Stimulated activated CD8-positive, alpha-beta memory T cell treated with anti-CD3 and anti-CD28 coated beads, Interleukin-2, amount 100 ng/mL, for 1 hour (primary cell): Measurements from ENCODE around the gene MUSTN1.

Source experiments
- DNase-seq, 2 donors: peaks; one replicate each; pipeline ENCODE4 v3.0.0-alpha.2; 2020; ENCODE audit warnings: low read depth in 2 of 2

MUSTN1 gene

GRCh38 chr3:52805270-52806039 is 29.4 kb downstream of the MUSTN1 start:
- no peak for DNase-seq

- no peak for DNase-seq
Observed at GRCh38 chr3:52801839-52802238, 33.0 kb downstream of the MUSTN1 start.

DNA sequence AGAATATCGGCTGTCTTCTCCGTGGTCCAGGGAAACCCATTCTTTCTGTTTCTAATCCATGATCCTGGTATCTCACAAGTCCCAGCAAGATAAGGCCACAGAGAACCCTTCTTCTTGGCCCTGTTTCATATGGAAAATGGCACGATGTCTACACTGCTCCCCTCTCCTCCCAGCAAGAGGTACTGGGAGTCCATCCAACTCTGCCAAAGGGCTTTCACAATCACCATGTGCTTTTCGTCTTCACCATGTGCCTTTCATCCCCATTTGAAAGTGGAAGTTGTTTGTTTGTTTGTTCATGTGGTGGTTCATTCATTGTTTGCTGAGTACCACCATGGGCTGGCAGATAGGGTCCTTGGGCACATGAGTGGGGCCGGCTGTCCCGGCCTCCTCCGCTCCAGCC is 34.7 kb downstream of the MUSTN1 start:
- DNase-seq, result no peak

GRCh38 chr3:52798978-52799476 is 35.8 kb downstream of the MUSTN1 start:
- DNase-seq, result no peak

DNA sequence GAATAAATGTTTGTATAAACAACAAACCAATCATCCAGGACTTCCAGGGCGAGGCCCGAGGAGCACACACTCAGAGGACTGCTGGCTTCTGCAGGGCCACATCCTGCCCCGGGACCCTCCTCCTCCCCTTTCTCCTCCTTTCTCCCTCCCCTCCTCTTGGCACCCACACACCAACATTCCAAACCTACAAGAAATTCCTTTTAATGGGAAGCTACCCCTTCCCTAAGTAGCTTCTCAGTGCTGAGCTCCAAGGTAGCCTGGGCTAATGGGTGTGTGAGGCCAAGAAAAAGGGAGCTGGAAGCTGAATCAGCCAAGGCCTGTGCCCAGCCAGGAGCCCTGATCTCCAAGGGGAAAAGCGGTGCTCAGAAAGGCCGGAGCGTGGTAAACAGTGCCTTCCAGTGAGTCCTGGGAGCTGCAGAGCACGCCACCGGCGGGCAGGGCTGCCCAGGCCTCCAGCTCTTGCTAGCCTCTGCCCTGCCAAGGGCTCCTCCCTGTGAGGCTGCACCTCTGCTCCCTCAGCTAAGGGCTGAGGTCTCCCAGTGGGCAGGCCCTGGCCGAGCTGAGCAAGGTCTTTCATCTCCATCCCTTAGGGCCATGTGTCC is 36.3 kb downstream of the MUSTN1 start:
- no peak for DNase-seq

- DNase-seq, result no peak
Observed at GRCh38 chr3:52796411-52796810, 38.4 kb downstream of the MUSTN1 start.

GRCh38 chr3:52795298-52795900 is 39.4 kb downstream of the MUSTN1 start:
- no peak for DNase-seq

GRCh38 chr3:52794612-52795099 is 40.2 kb downstream of the MUSTN1 start, which contains the start of gene ITIH3:
Gene ITIH3, plus strand, starts transcription at chr3:52794796. Its CDS starts 8 bp downstream, at chr3:52794804.
- no peak for DNase-seq

- DNase-seq, result no peak
Observed at GRCh38 chr3:52793702-52794611, 40.9 kb downstream of the MUSTN1 start.

- DNase-seq, result no peak
Observed at GRCh38 chr3:52792961-52793695, 41.7 kb downstream of the MUSTN1 start.

DNA sequence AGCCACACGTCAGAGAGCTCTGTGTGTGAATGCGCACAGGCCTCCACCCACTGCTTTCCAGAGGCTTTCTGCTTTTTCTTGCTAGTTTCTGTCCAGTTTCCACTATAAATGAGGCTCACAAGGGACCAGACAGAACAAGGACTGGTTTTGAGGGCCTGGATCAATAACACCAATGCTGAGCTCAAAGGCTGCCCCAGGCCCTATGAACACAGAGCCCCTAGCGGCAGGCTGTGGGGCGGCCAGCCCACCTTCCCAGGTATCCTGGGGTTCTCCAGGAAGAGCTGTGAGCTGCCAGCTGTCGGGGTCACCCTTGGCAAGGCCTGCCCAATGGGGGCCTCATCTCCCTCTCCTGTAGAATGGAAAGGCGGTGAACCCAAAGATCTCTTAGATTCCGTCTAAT is 42.4 kb downstream of the MUSTN1 start:
- DNase-seq, result no peak

DNA sequence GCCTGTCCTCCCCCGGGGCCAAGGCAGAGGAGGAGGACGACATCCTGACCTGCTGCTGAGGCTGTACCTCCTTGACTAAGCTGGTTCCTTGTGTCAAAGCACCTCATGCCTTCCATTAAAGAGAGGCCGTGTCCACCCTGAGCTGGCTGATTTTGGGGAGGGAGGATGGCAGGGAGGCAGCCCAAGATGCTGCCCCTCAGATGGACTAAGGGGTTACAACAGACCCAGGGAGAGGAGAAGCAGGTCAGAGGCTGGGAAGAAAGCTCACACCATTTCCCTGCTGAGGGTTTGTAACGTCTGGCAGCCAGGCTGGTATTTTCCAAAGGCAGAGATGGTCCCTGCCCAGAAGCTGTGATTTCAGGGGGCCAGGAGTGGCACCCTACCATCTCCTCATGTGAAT is 42.9 kb downstream of the MUSTN1 start:
- DNase-seq, result no peak

GRCh38 chr3:52791366-52791765 is 43.5 kb downstream of the MUSTN1 start:
- DNase-seq, result no peak

DNA sequence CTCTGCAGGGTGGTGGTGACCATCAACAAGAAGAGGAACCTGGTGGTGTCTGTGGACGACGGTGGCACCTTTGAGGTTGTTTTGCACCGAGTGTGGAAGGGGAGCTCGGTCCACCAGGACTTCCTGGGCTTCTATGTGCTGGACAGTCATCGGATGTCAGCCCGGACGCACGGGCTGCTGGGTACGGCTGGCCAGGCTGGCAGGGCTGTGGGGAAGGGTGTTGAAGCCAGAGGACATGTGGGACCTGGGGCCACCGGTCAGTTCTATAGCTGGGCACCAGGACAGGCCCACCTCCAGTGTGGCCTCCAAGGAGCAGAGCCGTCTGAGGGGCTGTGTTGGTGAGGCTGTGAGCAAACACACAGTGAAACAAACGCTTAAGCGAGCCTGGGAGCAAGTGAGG is 44.1 kb downstream of the MUSTN1 start:
- no peak for DNase-seq

DNA sequence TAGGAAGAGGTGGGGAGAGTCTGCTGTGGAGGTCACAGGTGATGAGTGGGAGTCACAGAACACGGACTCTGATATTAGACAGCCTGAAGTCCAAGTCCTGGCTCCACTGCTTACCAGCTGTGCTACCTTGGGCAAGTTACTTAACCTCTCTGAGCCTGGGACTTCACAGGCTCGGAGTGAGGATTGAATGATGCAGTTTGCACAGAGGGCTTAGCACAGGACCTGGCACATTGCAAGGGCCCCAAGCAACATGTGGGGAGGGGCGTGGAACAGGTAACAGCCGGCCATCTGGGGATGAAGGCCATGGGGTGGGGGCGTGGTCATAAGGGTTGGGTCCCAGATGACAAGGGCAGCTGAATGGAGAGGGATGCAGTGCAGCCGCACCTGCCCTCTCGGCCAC is 44.5 kb downstream of the MUSTN1 start:
- DNase-seq, result no peak

GRCh38 chr3:52789746-52790040 is 45.1 kb downstream of the MUSTN1 start:
- no peak for DNase-seq

DNA sequence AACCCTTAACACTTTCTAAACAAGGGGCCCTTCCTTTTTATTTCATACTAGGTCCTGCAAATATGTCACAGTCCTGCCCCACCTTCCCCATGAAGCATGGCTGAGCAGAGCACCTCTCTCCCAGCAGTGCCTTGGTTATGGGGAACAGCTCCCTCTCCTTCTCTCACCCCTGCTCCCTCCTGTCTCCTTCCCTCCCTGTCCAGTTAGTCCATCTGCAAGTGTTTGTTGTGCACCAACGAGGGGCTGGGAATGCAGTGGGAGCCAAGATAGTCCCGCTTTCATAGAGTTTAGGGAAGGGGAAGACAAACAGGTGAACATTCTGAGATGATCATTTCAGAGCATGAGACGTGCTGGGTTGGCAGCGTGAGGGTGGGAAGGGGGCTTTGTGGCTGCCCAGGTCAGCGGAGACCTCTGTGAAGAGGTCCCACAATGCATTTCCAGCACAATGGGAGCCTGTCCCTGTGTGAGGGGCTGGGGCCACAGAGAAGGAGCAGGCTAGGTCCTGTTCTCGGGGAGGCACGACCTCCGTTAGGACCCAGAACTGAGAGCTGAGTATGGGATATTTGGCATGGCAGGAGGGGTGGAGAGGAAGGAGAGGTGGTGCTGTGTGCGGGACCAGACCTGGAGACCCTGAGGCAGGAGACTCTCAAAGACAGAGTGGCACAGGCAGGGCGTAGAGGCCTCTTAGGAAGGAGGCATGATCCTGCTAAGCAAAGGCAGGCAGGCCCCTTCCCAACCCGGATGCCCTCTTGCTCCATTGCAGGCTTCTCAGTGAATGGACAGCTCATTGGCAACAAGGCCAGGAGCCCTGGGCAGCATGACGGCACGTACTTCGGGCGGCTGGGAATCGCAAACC is 45.7 kb downstream of the MUSTN1 start:
- no peak for DNase-seq

DNA sequence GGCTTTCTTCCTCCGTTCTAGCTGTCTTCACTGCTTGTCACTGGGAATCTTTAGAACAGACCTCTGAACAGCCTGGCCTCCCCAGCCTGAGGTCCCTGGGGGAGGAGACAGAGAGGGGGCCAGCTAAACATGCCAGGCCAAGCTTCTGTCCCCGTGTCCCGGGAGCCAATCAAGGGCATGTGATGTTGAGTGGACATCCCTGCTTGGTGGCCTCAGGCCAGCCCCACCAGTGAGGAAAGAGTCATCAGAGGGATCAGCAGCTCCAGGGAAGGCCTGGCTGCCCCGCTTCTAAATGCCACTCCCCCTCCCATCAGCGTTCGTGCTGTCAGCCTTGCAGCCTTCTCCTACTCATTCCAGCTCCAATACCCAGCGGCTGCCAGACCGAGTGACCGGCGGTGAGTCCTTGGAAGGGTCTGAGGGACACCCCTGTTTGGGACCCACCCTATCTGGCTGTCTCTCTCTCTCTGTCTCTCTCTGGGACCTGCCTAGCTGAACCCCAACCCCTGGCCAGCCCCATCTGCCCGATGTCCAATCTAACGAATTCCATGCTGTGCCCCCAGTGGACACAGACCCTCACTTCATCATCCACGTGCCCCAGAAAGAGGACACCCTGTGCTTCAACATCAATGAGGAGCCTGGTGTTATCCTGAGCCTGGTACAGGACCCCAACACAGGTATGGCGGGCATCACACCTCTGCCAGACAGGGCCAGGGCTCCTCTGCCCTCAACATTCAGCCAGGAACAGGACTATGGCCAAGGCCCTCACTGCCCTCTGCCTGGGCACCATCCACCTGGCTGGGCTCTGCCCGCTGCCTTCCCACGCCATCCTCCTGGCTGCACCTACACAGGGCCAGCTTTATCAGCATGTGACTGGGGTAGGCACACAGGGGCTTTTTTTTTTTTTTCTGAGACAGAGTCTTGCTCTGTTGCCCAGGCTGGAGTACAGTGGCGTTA is 46.9 kb downstream of the MUSTN1 start:
- no peak for DNase-seq

- DNase-seq, result no peak
Observed at GRCh38 chr3:52787246-52787645, 47.6 kb downstream of the MUSTN1 start.
